HG03521 (cell line): ENCODE measurements around the gene KSR1.
A peak's percentile ranks its signal among the peaks of the same experiment; 100 is the strongest.

ENCODE experiments used
- ATAC-seq: cut with Tn5 transposase; IDR thresholded peaks from one replicate; pipeline ENCODE4 v1.9.1; 2021; ENCODE audit warnings: mild to moderate bottlenecking, moderate library complexity; ENCODE audit not compliant: unreplicated experiment

The KSR1 gene

GRCh38 chr17:27512511-27513346, 56.5 kb downstream of the KSR1 start:
- ATAC-seq: no peak

GRCh38 chr17:27513849-27514248, 57.6 kb downstream of the KSR1 start:
- ATAC-seq: no peak

- no peak for ATAC-seq
Observed at GRCh38 chr17:27514595-27515413, 58.6 kb downstream of the KSR1 start.

GRCh38 chr17:27518048-27518447, 61.8 kb downstream of the KSR1 start:
- no peak for ATAC-seq

- no peak for ATAC-seq
Observed at GRCh38 chr17:27518545-27519521, 62.6 kb downstream of the KSR1 start.

- ATAC-seq: no peak
Observed at GRCh38 chr17:27519550-27519949, 63.3 kb downstream of the KSR1 start.

GRCh38 chr17:27520491-27521185, 64.4 kb downstream of the KSR1 start:
- no peak for ATAC-seq

GRCh38 chr17:27521281-27522027, 65.2 kb downstream of the KSR1 start:
- no peak for ATAC-seq

- no peak for ATAC-seq
Observed at GRCh38 chr17:27522028-27522635, 65.9 kb downstream of the KSR1 start.

- no peak for ATAC-seq
Observed at GRCh38 chr17:27523712-27524111, 67.5 kb downstream of the KSR1 start.

- ATAC-seq: no peak
Observed at GRCh38 chr17:27524594-27524993, 68.3 kb downstream of the KSR1 start.

GRCh38 chr17:27525316-27525715, 69.1 kb downstream of the KSR1 start:
- ATAC-seq: no peak

GRCh38 chr17:27525836-27526603, 69.8 kb downstream of the KSR1 start:
- no peak for ATAC-seq

- ATAC-seq: peak; percentile 49
Observed at GRCh38 chr17:27526604-27527002, 70.4 kb downstream of the KSR1 start.

GRCh38 chr17:27529230-27529796, 73.1 kb downstream of the KSR1 start:
- no peak for ATAC-seq

GRCh38 chr17:27530764-27531391, 74.6 kb downstream of the KSR1 start:
- ATAC-seq: no peak

- no peak for ATAC-seq
Observed at GRCh38 chr17:27531469-27531961, 75.3 kb downstream of the KSR1 start.
